Measurements from ENCODE around the gene STXBP3.

Gene STXBP3

GRCh38 chr1:108845991-108846390 lies 99.5 kb downstream of the STXBP3 start:
- DNase-seq = no peak

DNA sequence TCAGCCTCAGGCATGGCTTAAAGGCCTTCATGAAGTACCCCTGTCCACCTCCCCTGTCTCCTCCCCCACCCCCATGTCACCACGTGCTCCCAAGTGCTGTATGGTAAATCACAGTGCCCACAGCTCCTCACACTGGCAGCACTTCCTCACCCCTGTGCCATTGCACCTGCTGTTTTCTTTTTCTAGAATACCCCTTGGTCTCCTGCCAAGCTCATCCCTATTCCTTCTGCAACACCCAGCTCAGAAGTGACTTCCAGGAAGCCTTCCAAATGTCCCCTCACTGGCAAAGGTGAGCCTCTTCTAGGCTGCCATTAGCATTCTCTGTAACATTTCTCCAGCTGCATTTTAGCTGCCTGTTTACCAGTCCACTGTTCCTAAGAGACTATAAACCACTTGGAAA lies 101.0 kb downstream of the STXBP3 start:
- DNase-seq = no peak

GRCh38 chr1:108848806-108849205 lies 102.3 kb downstream of the STXBP3 start:
- no peak for DNase-seq

- no peak for DNase-seq
Measured at GRCh38 chr1:108850929-108851328, 104.5 kb downstream of the STXBP3 start.

DNA sequence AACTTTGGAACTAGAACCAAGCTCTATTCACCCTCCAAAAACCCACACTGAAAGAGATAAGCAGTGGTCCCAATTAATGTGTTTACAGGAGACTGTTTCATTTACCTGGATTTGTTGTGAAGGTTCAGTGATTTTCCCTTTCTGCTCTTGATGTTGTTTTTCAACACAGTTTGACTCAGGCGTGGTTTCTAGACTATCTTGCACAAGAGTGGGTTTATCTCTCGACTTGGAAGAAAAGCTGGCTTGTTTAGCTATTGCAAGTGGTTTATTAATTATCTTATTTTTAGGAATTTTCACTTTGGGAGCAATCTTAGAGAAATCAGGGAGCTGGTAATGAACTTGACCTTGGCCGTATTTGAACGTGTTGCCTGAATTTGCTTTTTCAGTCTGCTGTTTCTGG lies 105.1 kb downstream of the STXBP3 start:
- no peak for DNase-seq

GRCh38 chr1:108852221-108852975 lies 105.9 kb downstream of the STXBP3 start:
- DNase-seq = no peak

- DNase-seq = peak; percentile 46
Measured at GRCh38 chr1:108854221-108855019, 107.9 kb downstream of the STXBP3 start.

GRCh38 chr1:108856994-108857393 lies 110.5 kb downstream of the STXBP3 start, which contains the start of gene AKNAD1:
TSS of gene AKNAD1 (minus strand) at chr1:108857094. CDS start at chr1:108852664, 4,430 bp downstream.
- no peak for DNase-seq

DNA sequence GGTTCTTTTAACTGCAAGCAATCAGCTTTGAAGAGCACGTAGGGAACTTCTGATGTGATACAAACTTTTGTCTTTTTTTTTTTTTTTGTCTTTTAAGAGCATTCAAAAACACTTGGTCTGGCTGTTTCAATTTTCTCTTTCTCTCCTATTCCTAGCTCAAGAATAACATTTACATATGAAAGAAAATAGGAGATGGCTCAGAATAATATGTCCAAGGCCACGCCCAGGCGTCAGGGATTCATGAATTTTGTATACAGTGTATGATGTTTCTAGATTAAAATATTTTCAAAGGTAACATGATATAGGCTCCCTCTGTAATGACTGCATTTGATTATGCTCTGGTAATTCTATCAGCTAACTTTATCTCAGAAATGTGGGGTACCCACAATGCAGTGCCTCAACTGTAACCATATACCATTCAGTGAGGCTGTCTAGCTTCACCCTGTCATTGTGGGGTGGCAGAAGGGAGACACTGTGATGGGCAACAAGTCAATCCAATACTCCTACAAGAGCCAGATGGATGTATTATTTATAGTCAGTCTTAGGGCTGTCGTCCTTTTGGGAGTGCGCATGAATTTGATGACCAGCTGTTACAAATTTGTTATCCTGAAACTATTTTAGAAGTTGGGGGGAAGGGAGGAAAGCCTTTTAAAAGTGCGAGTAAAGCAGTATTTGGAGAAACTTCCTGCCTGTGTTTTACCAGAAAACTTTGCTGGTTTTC lies 111.9 kb downstream of the STXBP3 start:
- DNase-seq = no peak
